ENCODE results near the gene S1PR2. TPM values are rescaled to one million over a fixed set of nuclear protein-coding genes. Genes with fewer than 3 reads are reported as not detected.

The S1PR2 gene, protein sequence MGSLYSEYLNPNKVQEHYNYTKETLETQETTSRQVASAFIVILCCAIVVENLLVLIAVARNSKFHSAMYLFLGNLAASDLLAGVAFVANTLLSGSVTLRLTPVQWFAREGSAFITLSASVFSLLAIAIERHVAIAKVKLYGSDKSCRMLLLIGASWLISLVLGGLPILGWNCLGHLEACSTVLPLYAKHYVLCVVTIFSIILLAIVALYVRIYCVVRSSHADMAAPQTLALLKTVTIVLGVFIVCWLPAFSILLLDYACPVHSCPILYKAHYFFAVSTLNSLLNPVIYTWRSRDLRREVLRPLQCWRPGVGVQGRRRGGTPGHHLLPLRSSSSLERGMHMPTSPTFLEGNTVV
- total RNA-seq, result 1 to 10 TPM; 6.2 to 6.5 TPM

DNA sequence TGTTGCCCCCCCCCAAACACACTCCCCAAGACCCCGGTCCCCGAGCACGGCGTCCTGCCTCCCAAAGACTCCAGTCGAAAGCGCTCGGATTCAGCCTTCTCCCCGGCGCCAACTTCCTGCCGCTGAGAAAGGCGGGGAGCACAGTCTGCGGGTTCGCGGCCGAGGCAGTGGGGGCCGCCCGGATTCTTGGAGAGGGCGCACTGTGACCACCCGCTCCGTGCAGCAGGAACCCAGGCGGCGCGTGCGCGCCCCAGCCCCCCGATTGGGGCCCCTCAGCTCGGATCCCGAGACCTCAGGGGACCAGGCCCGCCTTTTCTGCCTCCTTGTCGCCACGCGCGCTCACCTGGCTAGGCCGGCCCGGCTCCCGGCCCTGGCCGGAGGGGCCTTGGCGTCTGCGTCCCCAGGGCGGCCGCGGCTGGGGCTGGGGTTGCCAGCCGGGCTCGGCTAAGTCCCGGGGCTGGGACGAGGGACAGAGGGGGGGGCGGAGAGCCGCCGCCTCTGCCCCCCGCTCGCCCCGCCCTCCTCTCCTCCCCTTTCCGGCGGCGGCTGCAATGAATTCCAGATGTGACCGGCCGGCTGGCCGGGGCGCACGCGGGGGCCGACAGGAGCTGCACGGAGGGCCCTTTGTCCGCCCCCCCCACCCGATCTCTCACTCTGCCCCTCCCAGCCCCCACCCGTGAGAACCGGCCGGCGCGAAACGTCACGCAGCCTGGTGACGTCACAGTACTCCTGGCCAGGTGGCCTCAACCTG lies at the start of gene S1PR2:
Gene S1PR2 (minus strand): TSS at position 471 of the 751 bp plus-strand sequence. CDS start 6,426 bp downstream, outside the sequence.
- peak; percentile 82 to 87 for ATAC-seq
- peak within 1 kb of the TSS; percentile 50 to 63 for H3K27ac Mint-ChIP-seq
- peak within 1 kb of the TSS; percentile 83 for H3K4me3 Mint-ChIP-seq
- H3K4me1 Mint-ChIP-seq (ENCODE audit: low read depth in 2 of 2), result peaks cover 12 to 22% of the 10 kb centered on the region in 2 donors
- peak; percentile 82 for DNase-seq (ENCODE audit: low spot score)
- no peaks in the 10 kb centered on the region for H3K27me3 Mint-ChIP-seq
- no peaks in the 10 kb centered on the region for H3K9me3 Mint-ChIP-seq
- H3K36me3 Mint-ChIP-seq, result no peaks in the 10 kb centered on the region

DNA sequence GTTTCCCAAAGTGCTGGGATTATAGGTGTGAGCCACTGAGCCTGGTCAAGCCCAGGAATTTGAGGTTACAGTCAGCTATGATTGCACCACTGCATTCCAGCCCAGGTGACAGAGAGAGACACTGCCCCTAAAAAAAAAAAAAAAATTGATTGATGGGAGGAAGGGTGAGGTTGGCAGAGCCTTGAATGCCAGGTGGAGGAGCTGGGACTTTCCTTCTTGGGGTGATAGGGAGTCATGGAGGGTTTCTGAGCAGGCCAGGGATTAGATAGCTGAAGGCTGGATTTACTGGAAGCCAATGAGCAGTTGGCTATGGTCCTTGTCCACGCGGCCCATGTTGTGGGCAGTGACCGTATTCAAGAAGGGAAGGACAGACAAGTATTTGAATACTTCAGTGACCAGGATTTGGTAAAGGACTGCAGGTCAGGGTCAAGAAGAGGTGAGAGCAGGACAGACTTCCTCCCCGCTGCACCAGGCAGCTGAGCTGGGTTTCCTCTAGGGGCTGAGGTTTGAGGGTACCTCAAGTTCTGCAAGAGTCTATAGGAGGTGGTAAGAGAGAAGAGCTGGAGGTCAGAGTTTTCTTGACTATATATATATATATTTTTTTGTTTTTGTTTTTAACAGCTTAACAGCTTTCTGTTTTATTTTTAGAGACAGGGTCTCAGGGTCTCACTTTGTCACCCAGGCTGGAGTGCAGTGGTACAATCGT lies 48.8 kb upstream of the S1PR2 start:
- Mint-ChIP-seq H3K9me3 (no peaks in the 10 kb centered on the region), H3K27ac (peak overlapping the region; percentile 77 to 82), H3K4me3 (peak overlapping the region; percentile 58), H3K4me1 (ENCODE audit: low read depth in 2 of 2) (peaks cover 24 to 43% of the 10 kb centered on the region in 2 donors), H3K36me3 (peaks cover 21% of the 10 kb centered on the region), H3K27me3 (no peaks in the 10 kb centered on the region)
- ATAC-seq (peak in 1 of 2 donors; percentile 55), DNase-seq (ENCODE audit: low spot score) (no peak)

- peak overlapping the region; percentile 77 to 82 for H3K27ac Mint-ChIP-seq
- H3K36me3 Mint-ChIP-seq, result peaks cover 28% of the 10 kb centered on the region
- no peak for DNase-seq (ENCODE audit: low spot score)
- no peaks in the 10 kb centered on the region for H3K9me3 Mint-ChIP-seq
- no peaks in the 10 kb centered on the region for H3K27me3 Mint-ChIP-seq
- no peak for ATAC-seq
- H3K4me1 Mint-ChIP-seq (ENCODE audit: low read depth in 2 of 2), result peaks cover 31 to 45% of the 10 kb centered on the region in 2 donors
- H3K4me3 Mint-ChIP-seq, result peak overlapping the region; percentile 68
Measured at GRCh38 chr19:10278935-10279334, 47.8 kb upstream of the S1PR2 start.

- peak overlapping the region; percentile 31 to 82 for H3K27ac Mint-ChIP-seq
- ATAC-seq, result peak in 1 of 2 donors; percentile 57
- peak; percentile 58 for DNase-seq (ENCODE audit: low spot score)
- peaks cover 33 to 40% of the 10 kb centered on the region in 2 donors for H3K4me1 Mint-ChIP-seq (ENCODE audit: low read depth in 2 of 2)
- no peaks in the 10 kb centered on the region for H3K27me3 Mint-ChIP-seq
- H3K36me3 Mint-ChIP-seq, result peaks cover 31% of the 10 kb centered on the region
- H3K9me3 Mint-ChIP-seq, result no peaks in the 10 kb centered on the region
- H3K4me3 Mint-ChIP-seq, result peak overlapping the region; percentile 58
Measured at GRCh38 chr19:10277795-10278589, 46.9 kb upstream of the S1PR2 start.

DNA sequence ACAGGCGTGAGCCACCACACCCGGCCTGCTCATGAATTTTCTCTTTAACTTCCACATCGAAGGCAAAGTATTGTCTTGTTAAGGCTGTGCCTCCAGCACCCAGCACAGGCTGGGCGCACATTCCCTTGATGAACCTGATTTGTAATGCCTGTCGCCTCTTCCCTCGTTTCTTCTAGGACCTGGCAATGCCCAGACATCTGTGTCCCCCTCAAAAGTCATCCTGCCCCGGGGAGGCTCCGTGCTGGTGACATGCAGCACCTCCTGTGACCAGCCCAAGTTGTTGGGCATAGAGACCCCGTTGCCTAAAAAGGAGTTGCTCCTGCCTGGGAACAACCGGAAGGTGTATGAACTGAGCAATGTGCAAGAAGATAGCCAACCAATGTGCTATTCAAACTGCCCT lies 43.5 kb upstream of the S1PR2 start:
- H3K27me3 Mint-ChIP-seq, result no peaks in the 10 kb centered on the region
- ATAC-seq (no peak), DNase-seq (ENCODE audit: low spot score) (no peak)
- H3K27ac Mint-ChIP-seq, result peak overlapping the region; percentile 33 to 96
- H3K9me3 Mint-ChIP-seq, result no peaks in the 10 kb centered on the region
- H3K36me3 Mint-ChIP-seq, result peaks cover 25% of the 10 kb centered on the region
- peaks cover 40 to 49% of the 10 kb centered on the region in 2 donors for H3K4me1 Mint-ChIP-seq (ENCODE audit: low read depth in 2 of 2)
- H3K4me3 Mint-ChIP-seq, result peak overlapping the region; percentile 71

GRCh38 chr19:10271543-10272086 lies 40.5 kb upstream of the S1PR2 start:
- H3K4me3 Mint-ChIP-seq, result peak overlapping the region; percentile 71
- peak; percentile 24 to 44 for ATAC-seq
- DNase-seq (ENCODE audit: low spot score), result peak; percentile 85
- H3K27me3 Mint-ChIP-seq, result no peaks in the 10 kb centered on the region
- no peaks in the 10 kb centered on the region for H3K9me3 Mint-ChIP-seq
- peak overlapping the region; percentile 96 to 98 for H3K27ac Mint-ChIP-seq
- peaks cover 13% of the 10 kb centered on the region for H3K36me3 Mint-ChIP-seq
- peaks cover 24 to 26% of the 10 kb centered on the region in 2 donors for H3K4me1 Mint-ChIP-seq (ENCODE audit: low read depth in 2 of 2)

GRCh38 chr19:10270616-10271394 lies 39.7 kb upstream of the S1PR2 start, which contains the start of gene ICAM1:
Gene ICAM1 (plus strand): TSS chr19:10271120. CDS start chr19:10271160, 40 bp downstream.
- peak within 1 kb of the TSS; percentile 96 to 98 for H3K27ac Mint-ChIP-seq
- no peaks in the 10 kb centered on the region for H3K9me3 Mint-ChIP-seq
- peaks cover 13% of the 10 kb centered on the region for H3K36me3 Mint-ChIP-seq
- ATAC-seq (peak; percentile 77 to 85), DNase-seq (ENCODE audit: low spot score) (peak; percentile 98)
- peak within 1 kb of the TSS; percentile 71 for H3K4me3 Mint-ChIP-seq
- peaks cover 24 to 29% of the 10 kb centered on the region in 2 donors for H3K4me1 Mint-ChIP-seq (ENCODE audit: low read depth in 2 of 2)
- no peaks in the 10 kb centered on the region for H3K27me3 Mint-ChIP-seq

DNA sequence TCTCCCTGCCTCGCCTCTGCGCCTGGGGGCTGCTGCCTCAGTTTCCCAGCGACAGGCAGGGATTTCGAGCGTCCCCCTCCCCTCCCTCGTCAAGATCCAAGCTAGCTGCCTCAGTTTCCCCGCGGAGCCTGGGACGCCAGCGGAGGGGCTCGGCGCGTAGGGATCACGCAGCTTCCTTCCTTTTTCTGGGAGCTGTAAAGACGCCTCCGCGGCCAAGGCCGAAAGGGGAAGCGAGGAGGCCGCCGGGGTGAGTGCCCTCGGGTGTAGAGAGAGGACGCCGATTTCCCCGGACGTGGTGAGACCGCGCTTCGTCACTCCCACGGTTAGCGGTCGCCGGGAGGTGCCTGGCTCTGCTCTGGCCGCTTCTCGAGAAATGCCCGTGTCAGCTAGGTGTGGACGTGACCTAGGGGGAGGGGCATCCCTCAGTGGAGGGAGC lies 39.1 kb upstream of the S1PR2 start:
- Mint-ChIP-seq H3K36me3 (peaks cover 13% of the 10 kb centered on the region), H3K4me3 (peak overlapping the region; percentile 71), H3K4me1 (ENCODE audit: low read depth in 2 of 2) (peaks cover 24 to 27% of the 10 kb centered on the region in 2 donors), H3K27ac (peak overlapping the region; percentile 96 to 98), H3K27me3 (no peaks in the 10 kb centered on the region), H3K9me3 (no peaks in the 10 kb centered on the region)
- ATAC-seq (peak; percentile 86 to 88), DNase-seq (ENCODE audit: low spot score) (peak; percentile 98)

DNA sequence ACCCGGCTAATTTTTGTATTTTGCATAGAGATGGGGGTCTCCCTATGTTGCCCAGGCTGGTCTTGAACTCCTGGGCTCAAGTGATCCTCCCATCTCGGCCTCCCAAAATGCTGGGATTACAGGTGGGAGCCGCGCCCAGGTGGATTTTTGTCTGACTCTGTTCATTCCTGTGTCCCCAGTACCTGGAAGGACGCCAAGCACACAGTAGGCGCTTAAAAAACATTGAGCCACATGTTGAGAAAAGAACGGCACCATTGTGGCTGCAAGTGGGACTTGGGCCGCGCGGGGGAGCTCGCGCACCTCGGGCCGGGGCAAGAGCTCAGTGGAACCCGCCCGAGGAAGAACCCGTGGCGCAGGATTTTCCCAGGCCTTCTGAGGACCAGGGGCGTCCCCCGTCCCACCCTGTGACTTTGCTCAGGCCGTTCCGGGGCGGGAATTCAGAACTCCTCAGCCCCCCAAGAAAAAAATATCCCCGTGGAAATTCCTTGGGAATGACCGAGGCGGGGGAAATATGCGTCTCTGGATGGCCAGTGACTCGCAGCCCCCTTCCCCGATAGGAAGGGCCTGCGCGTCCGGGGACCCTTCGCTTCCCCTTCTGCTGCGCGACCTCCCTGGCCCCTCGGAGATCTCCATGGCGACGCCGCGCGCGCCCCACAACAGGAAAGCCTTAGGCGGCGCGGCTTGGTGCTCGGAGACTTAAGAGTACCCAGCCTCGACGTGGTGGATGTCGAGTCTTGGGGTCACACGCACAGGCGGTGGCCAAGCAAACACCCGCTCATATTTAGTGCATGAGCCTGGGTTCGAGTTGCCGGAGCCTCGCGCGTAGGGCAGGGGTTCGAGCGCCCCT lies 38.4 kb upstream of the S1PR2 start:
- ATAC-seq, result peak; percentile 63 to 66
- H3K4me1 Mint-ChIP-seq (ENCODE audit: low read depth in 2 of 2), result peaks cover 21 to 23% of the 10 kb centered on the region in 2 donors
- peaks cover 9% of the 10 kb centered on the region for H3K36me3 Mint-ChIP-seq
- peak overlapping the region; percentile 71 for H3K4me3 Mint-ChIP-seq
- peak; percentile 93 for DNase-seq (ENCODE audit: low spot score)
- peak overlapping the region; percentile 96 to 98 for H3K27ac Mint-ChIP-seq
- no peaks in the 10 kb centered on the region for H3K9me3 Mint-ChIP-seq
- H3K27me3 Mint-ChIP-seq, result no peaks in the 10 kb centered on the region

DNA sequence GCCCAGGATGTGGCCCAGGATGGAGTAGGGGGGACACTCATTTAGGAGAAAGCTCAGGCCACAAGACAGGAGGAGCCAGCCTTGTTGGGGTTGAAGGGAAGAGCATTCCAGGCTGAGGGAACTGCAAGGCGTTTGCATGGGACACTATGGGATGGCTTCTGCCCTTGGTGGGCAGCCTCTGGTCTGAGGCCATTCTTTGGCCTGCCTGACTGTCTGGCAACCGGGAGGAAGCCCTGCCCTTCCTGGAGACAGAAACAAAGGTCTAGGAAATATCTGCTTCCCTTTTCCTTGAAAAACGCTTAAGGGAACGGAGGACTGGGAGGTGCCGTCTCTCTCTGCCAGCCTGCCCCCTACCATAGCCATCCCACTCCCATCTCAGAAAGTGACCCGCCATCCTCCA lies 36.9 kb upstream of the S1PR2 start:
- no peaks in the 10 kb centered on the region for H3K36me3 Mint-ChIP-seq
- H3K27me3 Mint-ChIP-seq, result no peaks in the 10 kb centered on the region
- no peak for DNase-seq (ENCODE audit: low spot score)
- H3K27ac Mint-ChIP-seq, result peak overlapping the region in 1 of 2 donors; percentile 96
- no peaks in the 10 kb centered on the region for H3K9me3 Mint-ChIP-seq
- H3K4me3 Mint-ChIP-seq, result no peak overlapping the region
- peaks cover 13 to 17% of the 10 kb centered on the region in 2 donors for H3K4me1 Mint-ChIP-seq (ENCODE audit: low read depth in 2 of 2)
- ATAC-seq, result no peak

GRCh38 chr19:10266706-10267105 lies 35.6 kb upstream of the S1PR2 start:
- no peaks in the 10 kb centered on the region for H3K9me3 Mint-ChIP-seq
- ATAC-seq (no peak), DNase-seq (ENCODE audit: low spot score) (no peak)
- H3K4me1 Mint-ChIP-seq (ENCODE audit: low read depth in 2 of 2), result peaks cover 11 to 12% of the 10 kb centered on the region in 2 donors
- no peaks in the 10 kb centered on the region for H3K27me3 Mint-ChIP-seq
- no peak overlapping the region for H3K4me3 Mint-ChIP-seq
- H3K27ac Mint-ChIP-seq, result peak overlapping the region in 1 of 2 donors; percentile 59
- no peaks in the 10 kb centered on the region for H3K36me3 Mint-ChIP-seq

Data from natural killer cell treated with Interleukin-12 subunit alpha and Interleukin-12 subunit beta and Interleukin-15 and Interleukin-18, amount 100 ng/mL, for 72 hours (primary cell).